Measurements from ENCODE around the gene NR1H3. TPM values are rescaled to one million over a fixed set of nuclear protein-coding genes. Genes with fewer than 3 reads are reported as not detected.

NR1H3 gene
- total and polyA plus RNA-seq, 4 donors, result 52.8 to 57.3 (median 55.6) TPM

GRCh38 chr11:47296045-47296444 is 38.2 kb downstream of the NR1H3 start:
- no peak for DNase-seq (ENCODE audit: low spot score)
- Histone ChIP-seq H3K27ac (ENCODE audit: low read depth in 1 of 2, low read length in 2 of 2) (no peak overlapping the region), H3K27me3 (ENCODE audit: control insufficient read depth in 4 of 4, insufficient read depth in 4 of 4, low read length in 3 of 4) (no peaks in the 10 kb centered on the region), H3K4me1 (ENCODE audit: control insufficient read depth in 4 of 4, insufficient read depth in 4 of 4, low read length in 3 of 4) (no peaks in the 10 kb centered on the region), H3K36me3 (ENCODE audit: control insufficient read depth in 4 of 4, insufficient read depth in 3 of 4, low read depth in 1 of 4, low read length in 3 of 4) (peaks cover 10 to 70% (median 58%) of the 10 kb centered on the region in 4 donors), H3K9ac (ENCODE audit: low read depth in 1 of 2, low read length in 2 of 2) (no peak overlapping the region), H3K9me3 (ENCODE audit: control insufficient read depth in 4 of 4, low read length in 3 of 4) (peaks cover 0 to 3% (median 2%) of the 10 kb centered on the region in 4 donors), H3K4me3 (ENCODE audit: low read depth in 1 of 3, low read length in 3 of 3) (no peak overlapping the region)
- WGBS, result 96% methylated on average over 4 of the region's 4 CpGs
- no peak for TF ChIP-seq ZBTB33 (IDR thresholded peaks at IDR 0.05)
- no peak for TF ChIP-seq MAX (IDR thresholded peaks at IDR 0.05)
- TF ChIP-seq GABPA (IDR thresholded peaks at IDR 0.05 in 1 of 2, conservative IDR thresholded peaks at IDR 0.05 in 1 of 2), result no peak
- TF ChIP-seq RAD21 (IDR thresholded peaks at IDR 0.05), result no peak
- no peak for TF ChIP-seq ATF3 (IDR thresholded peaks at IDR 0.05)

- no peak for DNase-seq (ENCODE audit: low spot score)
- Histone ChIP-seq H3K4me3 (ENCODE audit: low read depth in 1 of 3, low read length in 3 of 3) (no peak overlapping the region), H3K9ac (ENCODE audit: low read depth in 1 of 2, low read length in 2 of 2) (no peak overlapping the region), H3K27me3 (ENCODE audit: control insufficient read depth in 4 of 4, insufficient read depth in 4 of 4, low read length in 3 of 4) (no peaks in the 10 kb centered on the region), H3K27ac (ENCODE audit: low read depth in 1 of 2, low read length in 2 of 2) (no peak overlapping the region), H3K36me3 (ENCODE audit: control insufficient read depth in 4 of 4, insufficient read depth in 3 of 4, low read depth in 1 of 4, low read length in 3 of 4) (peaks cover 3 to 63% (median 53%) of the 10 kb centered on the region in 4 donors), H3K9me3 (ENCODE audit: control insufficient read depth in 4 of 4, low read length in 3 of 4) (peaks cover 0 to 3% (median 2%) of the 10 kb centered on the region in 4 donors), H3K4me1 (ENCODE audit: control insufficient read depth in 4 of 4, insufficient read depth in 4 of 4, low read length in 3 of 4) (no peaks in the 10 kb centered on the region)
- TF ChIP-seq JUND (IDR thresholded peaks at IDR 0.05) (no peak), HNF4A (conservative IDR thresholded peaks at IDR 0.05) (no peak), HNF4G (IDR thresholded peaks at IDR 0.05) (no peak), FOXA1 (IDR thresholded peaks at IDR 0.05) (no peak), TAF1 (conservative IDR thresholded peaks at IDR 0.05) (no peak), ATF3 (IDR thresholded peaks at IDR 0.05) (no peak), REST (IDR thresholded peaks at IDR 0.05) (no peak), SP1 (IDR thresholded peaks at IDR 0.05) (no peak), RXRA (IDR thresholded peaks at IDR 0.05) (no peak), FOXA2 (IDR thresholded peaks at IDR 0.05) (no peak)
- 99% methylated on average over 3 of the region's 3 CpGs for WGBS
Observed at GRCh38 chr11:47299078-47299477, 41.3 kb downstream of the NR1H3 start.

Data from liver (tissue), 9 donors.